GM19238 (cell line): ENCODE measurements around the gene MIXL1.
A peak's percentile ranks its signal among the peaks of the same experiment; 100 is the strongest.
"Not testable (repeated sequence)": the region's sequence is repeated elsewhere in the genome, so short reads cannot be mapped to it uniquely, and the experiment has no call there.

ENCODE experiments used
- DNase-seq: peaks from one replicate; pipeline ENCODE4 v3.0.0; 2011; ENCODE audit warnings: low spot score; ENCODE audit not compliant: insufficient read length

Gene MIXL1

GRCh38 chr1:226212545-226212944 is 10.9 kb upstream of the MIXL1 start:
- no peak for DNase-seq

DNA sequence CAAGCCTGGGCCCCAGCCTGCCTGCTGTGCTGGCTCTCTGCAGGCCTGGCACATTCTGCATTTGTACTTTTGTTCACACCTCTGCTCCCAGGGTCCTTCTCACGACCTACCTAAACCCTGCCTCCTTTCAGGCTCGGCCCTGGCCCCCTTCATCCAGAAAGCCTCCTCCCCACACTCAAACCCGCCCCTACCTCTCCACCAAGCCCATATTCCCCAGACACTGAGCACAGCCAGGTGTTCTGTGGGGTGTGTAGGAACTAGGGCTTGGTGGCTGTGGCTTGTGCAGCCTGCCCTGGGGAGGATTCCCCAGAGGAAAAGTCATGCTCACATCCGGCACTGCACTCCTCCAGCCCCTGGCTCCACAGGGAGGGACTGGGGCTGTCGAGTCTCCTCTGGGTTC is 8.2 kb upstream of the MIXL1 start:
- peak; percentile 18 for DNase-seq

DNA sequence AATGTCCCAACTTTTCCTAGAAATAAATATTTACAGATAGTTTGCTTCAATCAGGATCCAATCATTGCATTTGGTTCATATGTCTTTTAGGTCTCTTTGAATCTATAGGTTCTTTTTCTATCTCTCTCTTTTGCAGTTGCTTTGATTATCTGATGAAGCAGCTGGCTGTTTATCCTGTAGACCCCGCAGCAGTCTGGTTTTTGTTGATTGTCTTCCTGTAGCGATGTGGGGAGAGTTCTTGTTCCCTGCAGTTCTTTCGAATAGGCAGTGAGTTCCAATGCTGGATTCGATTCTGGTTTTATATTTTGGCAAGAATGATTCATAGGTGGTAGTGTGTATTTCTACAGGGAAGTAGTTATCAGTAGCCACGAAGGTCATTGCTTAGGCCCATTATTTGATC is 7.4 kb upstream of the MIXL1 start:
- DNase-seq = no peak

GRCh38 chr1:226217273-226217672 is 6.2 kb upstream of the MIXL1 start:
- no peak for DNase-seq

GRCh38 chr1:226220473-226221189 is 2.8 kb upstream of the MIXL1 start:
- DNase-seq = no peak

DNA sequence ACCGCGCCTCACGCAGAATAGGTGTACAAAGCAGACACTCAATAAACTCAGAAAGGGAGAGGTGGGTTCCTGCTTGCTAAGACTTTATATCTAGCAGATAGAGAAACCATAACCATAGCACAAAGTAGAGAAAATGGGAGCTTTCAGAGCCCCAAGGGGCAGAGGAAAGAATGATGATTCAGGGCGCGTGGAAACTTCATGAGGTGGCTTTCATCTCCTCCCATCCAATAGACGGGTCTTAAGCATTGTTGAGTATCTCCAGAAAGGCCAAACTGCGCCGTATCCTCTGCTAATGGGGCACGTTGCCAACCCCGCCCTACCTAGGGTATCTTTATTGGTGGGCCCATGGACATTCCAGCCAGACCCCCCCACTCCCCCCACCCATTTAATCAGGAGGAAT is 778 bp upstream of the MIXL1 start:
- DNase-seq = no peak

GRCh38 chr1:226223786-226224244 is 351 bp downstream of the MIXL1 start:
- DNase-seq = peak; percentile 48

DNA sequence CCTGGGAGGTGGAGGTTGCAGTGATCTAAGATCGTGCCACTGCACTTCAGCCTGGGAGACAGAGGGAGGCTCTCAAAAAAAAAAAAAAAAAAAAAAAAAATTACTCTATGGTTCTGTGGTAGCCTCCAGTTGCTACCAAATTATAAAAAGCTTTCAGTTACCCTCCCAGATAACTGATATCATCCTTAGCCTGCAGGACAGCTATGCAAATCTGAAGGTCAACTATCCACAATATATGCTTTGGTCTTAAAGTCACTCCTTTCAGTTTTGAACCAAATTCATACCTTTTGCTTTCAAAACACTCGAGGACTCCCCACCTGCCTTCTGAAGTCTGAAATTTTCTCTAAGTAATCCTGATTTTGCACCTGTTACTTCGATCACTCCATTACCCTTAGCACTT is 3.1 kb downstream of the MIXL1 start:
- no peak for DNase-seq

GRCh38 chr1:226233293-226233692 is 9.8 kb downstream of the MIXL1 start:
- DNase-seq = peak; percentile 32

GRCh38 chr1:226233806-226234205 is 10.3 kb downstream of the MIXL1 start:
- DNase-seq = no peak

- no peak for DNase-seq
Observed at GRCh38 chr1:226236826-226237225, 13.4 kb downstream of the MIXL1 start.

- DNase-seq = no peak
Observed at GRCh38 chr1:226239421-226239820, 16.0 kb downstream of the MIXL1 start.

GRCh38 chr1:226248091-226248490 is 24.6 kb downstream of the MIXL1 start:
- no peak for DNase-seq

DNA sequence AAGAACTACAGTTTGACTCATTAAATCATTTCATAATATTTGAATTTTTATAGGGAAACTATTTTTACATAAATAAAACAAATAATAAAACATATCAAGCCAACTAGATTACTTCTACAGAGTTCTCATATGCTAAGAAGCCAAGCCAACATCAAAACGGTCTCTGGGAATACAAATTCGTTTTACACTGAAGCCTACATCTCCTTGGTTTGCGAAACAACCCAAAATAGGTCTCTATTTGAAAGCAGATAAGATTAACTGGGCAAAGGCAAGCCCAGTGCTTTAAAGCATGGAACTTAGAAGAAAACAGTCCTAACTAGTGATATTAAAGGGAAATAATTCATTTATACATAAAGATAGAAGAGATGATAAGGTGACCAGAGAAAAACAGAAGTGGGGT is 25.3 kb downstream of the MIXL1 start:
- DNase-seq = no peak

GRCh38 chr1:226250511-226250910 is 27.0 kb downstream of the MIXL1 start:
- DNase-seq = no peak

DNA sequence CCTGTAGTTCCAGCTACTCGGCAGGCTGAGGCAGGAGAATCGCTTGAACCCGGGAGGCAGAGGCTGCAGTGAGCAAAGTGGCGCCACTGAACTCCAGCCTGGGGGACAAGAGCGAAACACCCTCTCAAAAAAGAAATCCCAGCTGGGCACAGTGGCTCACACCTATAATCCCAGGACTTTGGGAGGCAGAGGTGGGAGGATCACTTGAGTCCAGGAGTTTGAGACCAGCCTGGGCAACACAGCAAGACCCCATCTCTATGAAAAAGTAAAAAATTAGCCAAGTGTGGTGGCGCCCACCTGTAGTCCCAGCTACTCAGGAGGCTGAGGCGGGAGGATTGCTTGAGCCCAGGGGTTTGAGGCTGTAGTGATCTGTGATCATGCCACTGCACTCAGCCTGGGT is 29.4 kb downstream of the MIXL1 start:
- DNase-seq = not testable (repeated sequence)

DNA sequence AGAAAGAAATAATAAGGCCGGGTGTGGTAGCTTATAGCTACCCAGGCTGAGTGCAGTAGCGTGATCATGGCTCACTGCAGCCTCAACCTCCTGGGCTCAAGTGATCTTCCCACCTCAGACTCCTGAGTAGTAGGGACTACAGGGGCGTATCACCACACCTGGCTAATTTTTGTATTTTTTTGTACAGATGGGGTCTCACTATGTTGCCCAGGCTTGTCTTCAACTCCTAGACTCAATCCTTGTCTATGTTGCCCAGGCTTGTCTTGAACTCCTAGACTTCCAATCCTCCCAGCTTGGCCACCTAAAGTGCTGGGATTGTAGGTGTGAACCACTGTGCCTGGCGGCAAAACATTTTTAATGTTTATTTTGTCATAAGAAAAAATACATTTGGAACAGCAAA is 30.5 kb downstream of the MIXL1 start:
- DNase-seq = no peak

DNA sequence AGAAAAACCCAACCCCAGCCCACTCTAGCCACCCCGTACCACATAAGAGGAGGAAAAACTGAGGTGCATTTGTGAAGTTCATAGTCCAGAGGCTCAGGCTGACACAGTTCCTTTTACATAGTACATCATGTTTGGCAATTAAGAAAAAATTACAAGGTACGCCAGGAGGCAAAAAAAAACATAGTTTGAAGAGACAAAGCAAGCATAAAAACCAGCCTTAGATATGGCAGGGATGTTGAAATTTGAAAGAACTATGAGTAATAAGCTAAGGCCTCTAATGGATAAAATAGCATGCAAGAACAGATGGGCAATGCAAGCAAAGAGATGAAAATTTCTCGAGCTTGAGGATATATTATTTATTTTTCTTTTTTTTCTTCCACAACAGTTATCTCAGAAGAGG is 31.9 kb downstream of the MIXL1 start:
- no peak for DNase-seq

GRCh38 chr1:226261818-226262217 is 38.4 kb downstream of the MIXL1 start:
- DNase-seq = no peak

- DNase-seq = no peak
Observed at GRCh38 chr1:226268421-226269124, 45.1 kb downstream of the MIXL1 start.

- not testable (repeated sequence) for DNase-seq
Observed at GRCh38 chr1:226272233-226272902, 48.9 kb downstream of the MIXL1 start.

DNA sequence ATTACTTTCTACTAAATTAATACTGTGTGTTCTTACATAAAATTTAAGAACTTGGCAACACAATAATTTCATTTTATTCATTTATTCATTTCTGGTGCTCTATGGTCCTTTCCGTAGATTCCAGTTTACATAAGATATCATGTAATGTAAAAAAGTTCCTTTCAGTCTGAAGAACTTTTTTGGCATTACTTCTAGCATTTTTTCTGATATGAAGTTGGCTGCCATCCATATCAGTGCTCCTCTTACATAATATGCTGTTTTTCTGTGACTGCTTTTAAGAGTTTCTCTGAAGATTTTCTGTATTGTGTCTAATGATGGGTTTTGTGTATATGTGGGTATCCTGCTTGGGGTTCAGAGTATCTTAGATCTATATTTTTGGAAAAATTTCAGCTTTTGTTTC is 50.7 kb downstream of the MIXL1 start:
- no peak for DNase-seq
